Measurements from ENCODE around the gene POLR1E.
A peak's percentile ranks its signal among the peaks of the same experiment; 100 is the strongest.
"Not testable (repeated sequence)": the region's sequence is repeated elsewhere in the genome, so short reads cannot be mapped to it uniquely, and the experiment has no call there.

Gene POLR1E

GRCh38 chr9:37465249-37466036 lies 20.3 kb upstream of the POLR1E start, which contains the start of gene ZBTB5:
ZBTB5 (minus strand) TSS chr9:37465450; CDS start chr9:37442551, 22,899 bp downstream.
- DNase-seq (ENCODE audit: low read depth in 2 of 2) = peak; percentile 95 to 97

- no peak for DNase-seq (ENCODE audit: low read depth in 2 of 2)
Observed at GRCh38 chr9:37466037-37466709, 19.6 kb upstream of the POLR1E start.

GRCh38 chr9:37467530-37467929 lies 18.2 kb upstream of the POLR1E start:
- DNase-seq (ENCODE audit: low read depth in 2 of 2) = not testable (repeated sequence)

GRCh38 chr9:37468620-37469019 lies 17.1 kb upstream of the POLR1E start:
- no peak for DNase-seq (ENCODE audit: low read depth in 2 of 2)

- DNase-seq (ENCODE audit: low read depth in 2 of 2) = no peak
Observed at GRCh38 chr9:37471942-37472684, 13.6 kb upstream of the POLR1E start.

- DNase-seq (ENCODE audit: low read depth in 2 of 2) = not testable (repeated sequence)
Observed at GRCh38 chr9:37473982-37474381, 11.8 kb upstream of the POLR1E start.

GRCh38 chr9:37474438-37474837 lies 11.3 kb upstream of the POLR1E start:
- DNase-seq (ENCODE audit: low read depth in 2 of 2) = no peak

GRCh38 chr9:37476930-37477329 lies 8.8 kb upstream of the POLR1E start:
- DNase-seq (ENCODE audit: low read depth in 2 of 2) = no peak

GRCh38 chr9:37477443-37477842 lies 8.3 kb upstream of the POLR1E start:
- DNase-seq (ENCODE audit: low read depth in 2 of 2) = not testable (repeated sequence)

GRCh38 chr9:37477987-37478619 lies 7.6 kb upstream of the POLR1E start:
- DNase-seq (ENCODE audit: low read depth in 2 of 2) = not testable (repeated sequence)

- no peak for DNase-seq (ENCODE audit: low read depth in 2 of 2)
Observed at GRCh38 chr9:37480759-37481158, 5.0 kb upstream of the POLR1E start.

- DNase-seq (ENCODE audit: low read depth in 2 of 2) = no peak
Observed at GRCh38 chr9:37486256-37486615, 488 bp downstream of the POLR1E start.

- DNase-seq (ENCODE audit: low read depth in 2 of 2) = no peak
Observed at GRCh38 chr9:37486616-37487548, 1.1 kb downstream of the POLR1E start.

GRCh38 chr9:37491939-37492338 lies 6.2 kb downstream of the POLR1E start:
- DNase-seq (ENCODE audit: low read depth in 2 of 2) = no peak

- DNase-seq (ENCODE audit: low read depth in 2 of 2) = no peak
Observed at GRCh38 chr9:37495571-37495970, 9.8 kb downstream of the POLR1E start.

GRCh38 chr9:37496020-37496419 lies 10.3 kb downstream of the POLR1E start:
- DNase-seq (ENCODE audit: low read depth in 2 of 2) = no peak

GRCh38 chr9:37497320-37497719 lies 11.6 kb downstream of the POLR1E start:
- DNase-seq (ENCODE audit: low read depth in 2 of 2) = no peak

- no peak for DNase-seq (ENCODE audit: low read depth in 2 of 2)
Observed at GRCh38 chr9:37498457-37498856, 12.7 kb downstream of the POLR1E start.

- no peak for DNase-seq (ENCODE audit: low read depth in 2 of 2)
Observed at GRCh38 chr9:37499297-37499696, 13.5 kb downstream of the POLR1E start.

GRCh38 chr9:37501957-37502596 lies 16.3 kb downstream of the POLR1E start:
- no peak for DNase-seq (ENCODE audit: low read depth in 2 of 2)
